Stimulated activated CD4-positive, alpha-beta T cell treated with anti-CD3 and anti-CD28 coated beads, Interleukin-4, amount 100 ng/mL, for 1 hour (primary cell): ENCODE results near the gene EGR2.

ENCODE experiments used
- DNase-seq: peaks from one replicate; pipeline ENCODE4 v3.0.0-alpha.2; 2020

The EGR2 gene

DNA sequence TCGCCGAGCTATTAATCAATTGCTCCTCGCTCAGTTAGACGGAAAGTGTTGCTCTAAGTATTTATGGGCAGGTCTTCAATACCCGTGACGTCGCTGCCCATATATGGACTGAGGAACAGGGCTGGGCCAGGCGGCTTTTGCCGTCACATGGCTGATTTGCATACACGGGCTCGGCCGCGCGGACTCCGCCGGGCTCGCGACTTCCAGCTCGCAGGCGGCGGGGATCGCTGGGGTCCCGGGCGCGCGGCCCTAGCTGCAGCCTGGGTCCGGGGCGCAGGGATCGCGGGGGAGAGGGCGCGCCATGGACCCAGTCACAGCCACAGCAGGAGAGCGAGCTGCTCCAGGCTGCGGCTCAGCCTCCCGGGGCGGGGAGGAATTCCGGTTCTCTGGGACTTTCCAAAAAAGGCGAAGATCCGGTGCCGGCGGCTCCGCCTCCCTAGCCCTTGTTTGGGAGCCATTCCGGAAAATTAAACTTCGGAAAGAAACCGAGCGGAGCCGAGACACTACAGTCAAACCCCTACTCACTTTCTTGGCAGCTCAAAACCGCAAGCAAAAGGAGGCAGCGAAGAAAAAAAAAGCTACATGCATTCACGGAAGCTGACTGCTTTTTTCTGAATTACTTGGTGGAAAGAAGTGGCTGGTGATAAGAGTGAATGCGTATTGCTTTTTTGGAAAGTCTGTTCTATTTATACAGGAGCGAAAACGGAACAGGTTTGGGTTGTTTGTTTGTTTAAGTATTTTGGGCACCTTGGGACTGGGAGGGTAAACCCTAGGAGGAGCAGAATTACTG lies at the start of gene EGR2:
TSS of gene EGR2 (minus strand) at position 36 of the 790 bp plus-strand sequence. CDS start 337 bp downstream, outside the sequence.
- DNase-seq: peak; percentile 93

DNA sequence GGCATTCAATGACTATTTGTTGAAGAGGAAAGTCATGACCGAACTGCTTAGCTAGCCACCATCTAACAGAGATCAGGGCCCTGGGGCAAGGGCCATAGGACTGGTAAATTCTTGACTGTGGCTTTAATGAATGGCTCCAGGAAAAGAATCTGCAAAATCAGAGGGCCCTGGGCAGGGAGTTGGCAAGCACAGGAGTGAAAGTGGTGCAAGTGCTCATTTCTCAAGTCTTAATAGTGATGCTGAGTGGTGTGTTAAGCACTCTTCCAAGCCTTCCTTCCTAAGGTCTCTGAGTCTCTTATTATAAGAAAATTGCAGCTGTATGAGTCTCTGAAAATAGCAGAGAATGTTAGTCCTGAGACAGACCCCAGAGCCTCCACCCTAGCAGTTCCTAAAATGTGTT lies 46.3 kb upstream of the EGR2 start:
- DNase-seq: no peak

DNA sequence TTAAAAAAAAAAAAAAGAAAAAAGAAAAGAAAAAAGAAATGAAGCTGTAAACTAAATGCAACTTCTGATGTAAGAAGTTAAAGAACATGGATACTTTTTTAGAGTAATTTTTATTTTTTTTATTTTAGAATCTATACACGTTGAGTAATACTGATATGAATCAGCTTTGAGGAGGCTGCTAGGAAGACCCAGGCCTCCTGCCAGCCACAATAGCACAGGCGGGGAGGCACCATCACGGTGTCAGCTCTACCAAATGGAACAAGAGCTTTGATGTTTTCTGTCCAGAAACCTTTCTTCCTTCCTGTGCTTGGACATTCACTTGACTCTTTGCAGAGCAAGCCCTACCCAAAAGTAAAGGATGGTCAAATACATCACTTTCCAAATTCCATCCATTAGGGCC lies 45.3 kb upstream of the EGR2 start:
- DNase-seq: no peak

DNA sequence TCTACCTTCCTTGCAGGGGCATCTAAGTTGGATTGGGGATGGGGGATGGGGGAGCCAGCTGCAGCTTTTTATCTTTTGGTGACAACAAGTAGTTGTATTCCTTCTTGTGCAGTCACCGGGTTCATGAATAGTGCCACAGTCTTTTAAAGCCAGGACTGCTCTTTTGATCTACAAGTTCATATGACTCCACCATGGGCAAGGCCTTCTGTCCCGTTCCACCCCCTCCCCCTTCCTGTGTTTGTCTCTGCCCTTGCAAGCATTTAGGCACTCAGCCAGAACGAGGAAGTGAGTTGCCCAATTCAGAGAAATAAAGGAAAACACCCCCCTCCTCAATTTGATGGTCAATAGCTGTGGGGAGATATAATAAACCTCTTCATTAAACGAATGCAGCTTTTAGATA lies 44.8 kb upstream of the EGR2 start:
- DNase-seq: no peak

DNA sequence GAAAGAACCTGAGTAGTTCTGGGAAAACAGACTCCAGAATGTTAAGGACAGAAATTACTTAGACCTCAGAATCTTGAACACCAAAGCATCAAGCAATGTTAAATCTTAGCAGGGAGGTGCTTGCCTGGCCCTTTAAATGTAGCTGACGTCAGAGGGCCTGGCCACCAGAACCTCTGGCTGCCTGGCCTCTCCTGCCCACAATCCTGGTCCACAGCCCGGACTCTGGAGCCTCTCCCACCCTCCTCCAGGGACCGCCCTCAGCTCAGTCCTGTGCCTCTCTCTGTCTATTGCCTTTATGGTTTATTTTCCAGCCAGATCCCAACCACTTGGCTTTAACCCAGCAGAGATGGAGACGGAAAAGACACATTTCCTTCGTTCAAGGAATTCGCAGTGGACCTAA lies 42.2 kb upstream of the EGR2 start:
- no peak for DNase-seq

DNA sequence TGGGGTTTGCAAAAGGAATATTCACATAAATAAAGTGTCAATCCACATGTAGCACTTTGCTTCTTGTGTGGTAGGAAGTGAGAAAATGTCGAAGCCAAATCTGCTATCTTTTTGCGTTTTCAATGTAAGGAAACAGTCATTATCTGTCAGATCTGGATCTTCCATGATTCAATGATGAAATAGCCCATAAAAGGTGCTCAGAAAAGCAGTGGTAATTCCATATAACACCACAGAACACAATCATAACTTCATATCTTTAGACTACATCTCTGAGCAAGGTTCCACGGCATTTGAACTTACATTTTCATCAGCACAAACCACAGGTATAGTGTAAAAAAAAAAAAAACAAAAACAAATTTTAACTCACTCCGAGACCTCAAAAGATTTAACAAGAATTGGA lies 39.9 kb upstream of the EGR2 start:
- no peak for DNase-seq

DNA sequence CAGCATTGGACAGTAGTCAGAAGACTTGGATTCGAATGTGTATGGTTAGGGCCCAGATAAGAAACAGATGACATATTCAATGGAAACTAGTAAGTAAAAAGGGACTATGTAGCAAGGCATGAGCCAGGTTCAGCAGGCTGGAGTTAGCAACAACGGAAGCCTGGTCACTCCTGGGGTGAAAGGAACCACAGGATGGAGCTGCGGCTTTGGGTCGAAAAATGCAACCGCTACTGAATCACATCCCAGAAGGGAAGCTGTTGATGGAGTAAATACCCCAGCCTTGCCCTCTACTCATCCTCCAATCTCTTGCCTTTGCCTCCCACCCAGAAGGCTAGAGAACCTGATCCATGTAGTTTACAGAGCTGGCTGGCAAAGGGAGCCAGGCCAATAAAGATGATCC lies 37.5 kb upstream of the EGR2 start:
- no peak for DNase-seq

DNA sequence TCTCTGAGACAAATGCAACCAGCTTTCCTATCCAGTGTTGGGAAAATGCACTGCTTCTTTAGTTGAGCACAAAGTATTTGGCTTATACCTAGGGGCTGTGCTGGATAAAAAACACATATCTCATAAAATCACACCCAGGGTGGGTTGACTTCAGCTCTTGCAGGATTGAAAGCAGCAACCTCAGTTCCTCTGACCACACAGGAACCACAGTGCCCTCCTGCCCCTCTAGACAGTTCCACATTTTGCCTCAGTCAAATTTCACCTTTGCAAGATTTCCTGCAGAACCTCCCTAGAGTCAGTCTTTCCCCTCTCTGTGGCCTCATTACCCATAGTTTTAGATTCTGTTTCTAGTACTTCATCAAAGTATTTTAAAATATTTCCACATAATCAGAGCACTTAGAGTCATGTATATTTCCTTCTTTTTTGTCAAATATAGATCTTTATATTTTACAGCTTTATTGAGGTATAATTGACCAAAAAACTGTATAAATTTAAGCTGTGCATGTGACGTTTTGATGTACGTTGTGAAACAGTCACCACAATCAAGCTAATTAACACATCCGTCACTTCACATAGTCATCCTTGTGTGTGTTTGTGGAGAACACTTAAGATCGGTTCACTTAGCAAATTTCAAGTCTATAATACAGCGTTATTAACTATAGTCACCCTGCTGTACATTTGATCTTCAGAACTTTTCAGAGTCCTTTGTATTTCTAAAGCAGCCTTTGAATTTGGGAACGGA lies 37.0 kb upstream of the EGR2 start:
- DNase-seq: no peak

DNA sequence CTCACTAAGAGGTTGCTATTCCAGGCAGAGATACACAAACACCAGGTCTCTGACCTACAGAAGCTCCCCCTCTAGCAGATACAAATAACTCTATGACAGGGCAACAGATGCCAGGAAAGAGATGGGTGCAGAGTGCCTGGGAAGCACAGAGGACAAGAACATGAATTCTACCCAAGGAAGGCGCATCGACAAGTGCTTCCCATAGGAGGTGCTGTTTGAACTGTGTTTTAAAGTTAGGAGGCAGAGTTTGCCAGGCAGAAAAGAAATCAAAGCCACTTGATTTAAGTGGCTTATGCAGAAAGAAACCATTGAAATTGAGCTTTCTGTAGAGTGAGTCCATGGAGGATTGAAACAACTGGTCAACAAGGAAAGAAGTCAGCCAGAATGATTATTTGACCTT lies 35.3 kb upstream of the EGR2 start:
- DNase-seq: peak; percentile 9

DNA sequence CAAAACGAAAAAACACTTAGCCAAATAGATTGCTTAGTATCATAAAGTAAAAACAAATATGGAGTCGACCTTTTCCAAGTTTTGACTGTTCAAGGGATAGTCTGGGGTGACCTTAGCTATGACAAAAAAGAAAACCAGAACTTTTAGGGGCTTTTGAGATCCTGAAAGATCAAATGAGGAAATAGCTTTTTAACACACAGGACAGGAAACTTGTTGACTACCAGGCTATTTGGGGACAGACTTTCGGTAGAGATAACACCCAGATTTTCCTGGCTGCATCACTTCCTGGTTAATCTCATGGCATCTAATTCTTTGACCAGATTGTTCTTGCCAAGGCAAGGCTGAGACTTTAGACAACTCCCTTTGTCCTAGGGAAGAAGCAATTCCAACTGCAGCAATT lies 34.5 kb upstream of the EGR2 start:
- DNase-seq: no peak

DNA sequence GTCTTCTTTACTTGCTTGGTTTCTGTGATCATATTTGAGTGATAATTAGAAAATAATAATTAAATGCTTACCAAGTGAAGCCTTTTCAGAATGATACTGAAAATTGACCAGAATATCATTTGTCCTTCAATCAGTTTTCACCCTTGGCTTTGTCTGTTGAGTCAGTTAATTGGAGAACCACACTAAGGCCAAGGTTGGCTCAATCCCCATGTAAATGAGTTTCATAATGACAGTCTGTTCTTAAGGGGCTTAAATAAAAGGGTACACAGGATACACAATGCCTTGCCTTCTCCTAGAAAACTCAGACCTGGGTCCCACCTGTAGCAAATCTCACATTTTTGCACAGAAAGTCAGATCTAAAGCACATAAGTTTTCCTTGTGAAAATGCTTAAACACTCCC lies 31.3 kb upstream of the EGR2 start:
- DNase-seq: no peak

DNA sequence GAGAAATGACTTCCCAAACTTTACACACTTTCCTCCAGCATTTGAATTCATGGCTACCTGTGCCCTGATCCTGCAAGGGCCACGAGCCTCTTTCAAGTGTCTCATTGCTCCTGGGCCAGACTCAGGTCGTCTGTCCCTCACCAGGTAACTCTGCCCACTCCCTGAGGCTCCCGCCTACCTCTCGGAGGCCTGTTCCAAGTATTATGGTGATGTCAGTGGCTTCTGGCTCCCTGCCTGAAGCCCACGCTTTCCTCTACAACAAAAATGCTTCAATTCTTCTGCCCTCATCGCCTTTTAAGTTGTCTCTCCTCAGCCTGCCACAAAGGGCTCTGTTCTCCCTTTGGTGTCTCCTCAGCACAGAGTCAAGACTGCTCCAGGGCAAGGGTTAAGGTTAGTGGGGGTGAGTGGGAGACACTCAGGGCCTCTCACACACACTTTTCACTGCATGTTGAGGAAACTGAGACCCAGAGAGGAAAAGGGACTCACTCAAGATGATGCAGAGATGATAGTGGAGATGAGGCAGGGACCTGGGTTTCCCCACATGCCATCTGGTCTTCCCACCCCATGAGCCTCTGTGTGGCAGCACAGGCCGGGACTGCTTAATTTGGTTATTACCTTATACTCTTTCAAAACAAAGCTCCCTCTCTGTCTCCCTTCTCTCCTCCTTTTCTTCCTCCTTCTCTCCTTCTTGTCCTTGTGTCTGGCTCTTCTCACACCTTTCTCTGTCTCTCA lies 28.3 kb upstream of the EGR2 start:
- DNase-seq: peak; percentile 15

DNA sequence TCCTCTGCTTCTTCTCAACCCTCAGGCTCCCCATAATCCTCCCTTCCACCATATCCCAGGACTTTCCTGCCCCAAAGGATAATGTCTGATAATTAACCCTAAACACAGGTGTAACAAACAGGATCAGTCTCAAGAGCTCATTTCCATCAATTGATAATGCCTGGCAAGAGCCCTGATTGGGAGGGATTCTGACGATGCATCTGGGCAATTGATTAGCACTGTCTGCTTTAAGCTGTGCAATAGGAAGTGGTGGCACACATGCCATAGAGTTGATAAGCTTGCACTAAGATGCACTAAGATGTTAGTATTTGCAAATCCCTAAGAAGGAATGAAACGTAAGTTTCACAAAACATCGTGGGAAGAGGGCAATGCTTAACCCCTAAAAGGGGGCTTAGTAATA lies 27.4 kb upstream of the EGR2 start:
- no peak for DNase-seq

DNA sequence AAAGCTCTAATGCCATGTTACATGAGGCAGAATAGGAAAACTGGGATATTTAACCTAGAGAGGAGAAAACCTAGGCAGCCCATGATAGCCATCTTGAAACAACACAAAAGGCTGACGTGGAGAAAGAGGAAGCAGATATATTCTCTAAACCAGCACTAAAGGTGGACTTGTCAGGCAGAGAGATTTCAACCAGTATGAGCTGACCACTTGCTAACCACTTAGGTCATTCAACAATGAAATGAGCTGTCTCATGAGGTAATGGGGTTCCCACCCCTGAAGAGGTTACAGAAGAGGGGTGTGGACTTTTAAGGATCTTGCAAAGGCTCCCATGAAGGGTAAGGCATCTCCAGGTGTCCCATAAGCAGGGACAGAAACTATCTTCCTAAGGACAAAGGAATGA lies 26.8 kb upstream of the EGR2 start:
- no peak for DNase-seq

DNA sequence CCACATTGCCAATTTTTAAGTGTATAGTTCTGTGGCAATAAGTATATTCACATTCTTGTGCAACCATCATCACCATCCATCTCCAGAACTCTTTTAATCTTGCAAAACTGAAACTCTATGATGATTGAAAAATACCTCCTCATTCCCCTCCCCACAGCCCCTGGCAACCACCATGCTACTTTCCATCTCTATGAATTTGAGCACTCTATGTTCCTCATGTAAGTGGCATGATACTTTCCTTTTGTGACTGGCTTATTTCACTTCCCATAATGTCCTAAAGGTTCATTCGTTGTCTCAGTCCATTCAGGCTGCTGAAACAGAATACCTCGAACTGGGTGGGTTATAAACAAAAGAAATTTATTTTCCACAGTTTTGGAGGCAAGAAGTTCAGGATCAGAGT lies 23.4 kb upstream of the EGR2 start:
- DNase-seq: no peak

DNA sequence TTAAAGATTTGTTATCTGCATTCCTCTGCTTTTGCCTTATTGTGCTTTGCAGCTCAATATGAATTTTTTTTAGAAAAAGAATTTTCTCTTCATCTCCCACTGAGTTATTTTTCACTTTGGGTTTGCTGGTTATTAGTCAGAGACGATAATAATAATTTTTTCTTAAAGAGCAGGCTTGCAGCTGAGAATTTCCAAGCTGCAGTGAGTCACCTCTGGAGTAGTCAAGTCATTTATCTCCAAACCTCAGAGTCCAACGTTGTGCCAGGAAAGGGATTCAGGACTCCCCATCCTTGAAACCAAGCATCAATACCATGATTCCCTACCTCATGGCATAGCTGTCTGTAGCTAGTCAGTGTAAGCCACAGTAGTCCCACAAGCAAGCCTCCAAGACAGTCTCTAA lies 15.2 kb upstream of the EGR2 start:
- DNase-seq: no peak

DNA sequence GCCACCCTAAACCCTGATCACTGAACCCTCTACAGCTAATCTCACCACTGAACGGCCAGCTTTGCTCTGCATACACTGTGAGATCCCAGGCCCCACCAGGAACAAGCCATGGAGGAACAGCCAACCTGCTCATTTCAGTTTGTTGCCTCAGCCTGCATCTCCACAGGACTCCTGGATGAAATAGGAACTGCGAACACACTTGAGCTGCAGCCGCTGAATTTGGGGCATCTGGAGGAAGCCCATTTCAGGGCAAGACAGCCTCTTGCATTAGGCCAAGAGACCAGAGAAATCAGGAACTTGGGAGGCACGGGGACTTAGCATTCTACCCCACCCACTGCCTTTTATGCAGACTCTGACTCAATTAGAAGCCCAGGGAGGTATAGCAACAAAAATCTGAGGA lies 14.5 kb upstream of the EGR2 start:
- DNase-seq: no peak

DNA sequence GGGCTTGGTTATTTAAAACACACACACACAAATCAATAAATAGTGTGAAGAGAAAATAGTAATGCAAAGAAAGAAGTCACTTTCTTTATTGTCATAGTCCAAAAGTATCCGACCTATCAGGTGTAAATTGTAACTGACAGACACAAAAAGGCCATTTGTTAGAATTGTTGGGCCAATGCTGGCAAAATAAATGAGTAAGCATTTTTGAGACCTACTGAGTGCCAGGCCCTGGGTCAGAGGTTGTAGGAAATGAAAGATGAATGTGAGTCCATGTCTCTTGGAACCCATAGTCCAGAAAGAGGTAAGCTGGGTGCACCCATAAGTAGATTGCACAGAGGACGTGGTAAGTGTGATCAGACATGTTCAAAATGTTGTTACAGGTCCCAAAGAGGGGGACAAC lies 13.5 kb upstream of the EGR2 start:
- DNase-seq: no peak

DNA sequence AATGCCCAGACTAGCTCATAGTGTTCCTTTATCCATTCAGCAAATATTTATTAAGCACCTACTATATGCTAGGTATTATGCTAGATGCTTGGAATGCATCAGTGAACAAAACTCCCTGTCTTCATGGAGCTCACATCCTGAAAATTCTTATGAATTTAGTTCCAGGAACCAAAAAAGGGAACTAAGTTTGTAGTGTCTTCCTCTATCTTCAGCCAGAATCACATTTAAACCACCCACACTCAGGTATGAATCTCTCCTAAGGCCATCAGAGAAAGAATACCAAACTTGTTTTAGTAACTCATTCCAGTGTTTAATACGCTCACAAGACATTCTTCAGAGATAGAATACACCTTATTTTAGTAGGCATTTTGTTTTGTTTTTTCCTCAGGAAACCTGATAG lies 10.1 kb upstream of the EGR2 start:
- DNase-seq: no peak

DNA sequence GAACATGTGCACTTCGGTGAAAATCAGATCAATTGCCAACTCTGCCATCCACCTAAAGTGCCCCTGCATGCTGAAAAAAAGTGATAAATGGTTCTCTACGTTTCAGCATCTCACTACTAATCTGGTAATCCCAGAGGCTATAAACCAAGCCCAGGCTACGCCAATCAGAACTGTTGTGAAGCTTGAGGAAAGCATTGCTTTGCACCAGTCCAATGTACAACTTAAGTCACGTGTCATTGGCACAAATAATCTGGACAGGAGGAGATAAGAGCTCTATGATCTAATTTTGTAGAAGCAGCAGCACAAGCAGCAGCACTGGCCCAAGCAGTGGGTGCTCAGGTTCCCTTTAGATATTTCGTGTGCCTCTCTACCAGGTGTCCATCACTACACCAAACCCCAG lies 4.4 kb upstream of the EGR2 start:
- DNase-seq: no peak

DNA sequence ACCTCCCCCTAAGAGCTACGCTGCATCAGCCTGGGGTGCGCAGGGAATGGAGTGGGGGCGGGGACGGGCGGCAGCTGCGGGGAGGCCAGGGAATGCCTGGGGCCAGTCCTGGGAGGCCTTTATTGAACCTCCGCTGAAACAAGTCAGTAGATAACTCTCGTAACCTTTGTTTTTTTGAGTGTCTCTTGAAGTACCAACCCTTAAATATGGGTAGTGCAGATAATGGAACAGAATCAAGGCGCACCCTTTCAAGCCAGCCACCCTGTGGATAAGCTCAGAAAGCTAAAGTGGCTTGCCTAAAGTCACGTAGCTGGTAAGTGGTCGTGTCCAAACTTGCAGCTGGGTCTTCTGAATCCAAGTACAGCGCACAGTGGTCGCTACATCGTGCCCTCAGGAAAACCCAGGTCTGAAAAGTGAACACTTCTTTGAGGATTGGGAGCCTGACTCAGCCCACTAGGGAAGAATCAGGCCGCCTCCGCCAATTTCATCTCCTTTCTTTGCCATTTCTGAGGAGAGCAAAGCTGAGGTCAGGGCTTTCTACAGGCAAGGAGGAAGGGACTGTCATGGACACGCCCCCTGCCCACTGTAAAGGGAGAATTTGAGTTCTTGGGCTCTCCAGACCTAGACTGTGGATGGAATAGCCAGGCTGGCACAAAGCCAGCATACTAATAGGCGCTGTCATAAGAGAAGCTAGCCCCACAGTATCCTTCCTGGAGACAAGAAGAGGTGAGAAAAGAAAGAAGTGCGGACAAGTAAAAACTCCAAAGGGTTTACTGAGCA lies 3.2 kb upstream of the EGR2 start:
- no peak for DNase-seq

DNA sequence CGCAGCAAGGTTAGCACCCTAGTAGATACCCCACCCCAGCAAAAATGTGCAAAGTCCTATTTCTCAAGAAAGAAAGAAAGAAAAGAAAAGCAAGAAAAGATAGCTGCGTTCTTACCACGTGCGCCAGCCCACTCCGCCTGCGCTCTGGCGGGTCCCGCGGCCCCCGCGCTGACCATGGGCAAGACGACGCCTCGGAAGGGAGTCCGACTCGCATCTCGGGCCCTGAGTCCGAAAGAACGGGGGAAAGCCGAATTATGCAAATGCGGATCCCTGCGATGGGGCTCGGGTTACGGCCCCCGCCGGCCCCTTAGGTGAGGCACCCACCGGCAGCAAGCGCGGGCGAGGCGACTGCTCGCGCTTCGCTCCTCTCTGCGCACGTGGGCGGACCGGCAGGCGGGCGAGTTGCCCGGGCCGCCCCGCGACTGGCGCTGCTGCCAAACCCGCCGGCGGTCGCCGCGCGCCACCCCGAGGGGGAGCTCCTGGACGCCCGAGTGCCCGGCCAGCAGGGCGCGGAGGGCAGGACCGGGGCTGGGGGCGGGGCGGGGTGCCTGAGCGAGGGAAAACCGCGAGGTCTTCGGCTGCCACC lies 2.4 kb upstream of the EGR2 start:
- DNase-seq: peak; percentile 77
